GM19467 (cell line): ENCODE data around the gene CCNL1.
A peak's percentile ranks its signal among the peaks of the same experiment; 100 is the strongest.
"Not testable (repeated sequence)": the region's sequence is repeated elsewhere in the genome, so short reads cannot be mapped to it uniquely, and the experiment has no call there.

Source experiments
- ATAC-seq: cut with Tn5 transposase; IDR thresholded peaks from one replicate; pipeline ENCODE4 v1.9.1; 2021; ENCODE audit warnings: mild to moderate bottlenecking, moderate library complexity; ENCODE audit not compliant: unreplicated experiment

Gene CCNL1

DNA sequence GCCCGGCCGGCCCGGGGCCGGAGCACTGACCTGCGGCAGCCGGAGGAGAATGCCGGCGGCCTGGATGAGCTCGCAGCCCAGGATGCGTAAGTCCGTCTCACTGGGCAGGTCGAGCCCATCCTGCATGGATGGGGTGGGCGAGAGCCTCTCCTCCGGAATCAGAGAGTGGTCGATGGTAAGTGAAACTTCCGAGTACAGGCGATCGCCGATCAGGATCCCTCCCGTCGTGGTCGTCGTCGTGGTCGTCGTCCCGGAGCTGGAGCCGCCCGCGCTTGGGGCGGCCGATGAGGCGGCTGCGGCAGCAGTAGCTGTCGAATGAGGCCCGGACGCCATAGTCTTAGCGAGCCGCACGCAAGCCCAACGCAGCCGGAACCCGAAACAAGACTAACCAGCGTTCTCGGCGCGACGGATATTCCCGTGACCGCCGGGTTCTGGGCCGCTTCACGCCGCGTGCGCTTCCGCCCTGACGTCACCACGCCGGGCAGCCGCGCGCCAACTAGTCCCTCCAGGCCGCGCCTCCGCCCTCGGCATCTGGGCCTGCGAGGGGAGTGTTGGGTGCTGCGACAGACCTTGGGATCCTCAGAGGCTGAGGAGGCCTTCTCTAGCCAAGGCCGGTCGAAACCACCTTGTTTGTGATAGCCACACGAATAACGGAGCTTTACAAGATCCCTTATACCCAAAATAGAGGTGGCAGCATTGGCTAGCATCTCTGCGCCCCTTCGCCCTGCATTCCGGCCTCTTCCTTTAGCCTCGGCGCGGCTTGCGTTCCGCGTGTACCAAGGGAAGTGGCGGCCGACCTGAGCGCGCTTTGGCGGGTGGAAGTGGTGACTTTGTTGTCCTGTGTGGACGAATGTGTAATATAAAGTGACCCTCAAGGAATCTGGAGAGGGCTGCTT, at the start of gene CCNL1:
TSS of gene CCNL1 (minus strand) at position 386 of the 896 bp plus-strand sequence. CDS start at position 333, 53 bp downstream.
- ATAC-seq, result peak; percentile 74

GRCh38 chr3:157204880-157205279, 44.9 kb upstream of the CCNL1 start:
- ATAC-seq, result no peak

GRCh38 chr3:157204431-157204830, 44.5 kb upstream of the CCNL1 start:
- ATAC-seq, result no peak

GRCh38 chr3:157201648-157202278, 41.8 kb upstream of the CCNL1 start:
- ATAC-seq, result peak; percentile 59

DNA sequence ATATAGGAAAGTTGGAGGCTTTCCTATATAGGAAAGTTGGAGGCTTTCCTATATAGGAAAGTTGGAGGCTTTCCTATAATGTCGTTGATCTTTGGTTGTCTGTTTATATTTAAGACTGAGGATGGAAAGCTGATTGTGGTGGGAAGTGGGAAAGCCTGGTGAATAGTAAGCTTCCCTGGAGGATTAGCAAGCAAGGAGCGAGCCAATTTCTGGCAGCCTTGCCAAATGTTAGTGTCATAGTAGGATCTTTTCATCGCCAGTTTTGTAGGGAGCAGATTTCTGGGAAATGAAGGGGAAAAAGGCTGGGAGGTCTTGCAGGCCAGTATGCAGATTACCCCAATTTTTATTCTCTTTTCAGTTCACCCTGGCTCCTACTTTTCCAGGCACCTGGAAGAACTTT, 39.9 kb upstream of the CCNL1 start:
- ATAC-seq, result no peak

- ATAC-seq, result no peak
Measured at GRCh38 chr3:157195965-157196364, 36.0 kb upstream of the CCNL1 start.

DNA sequence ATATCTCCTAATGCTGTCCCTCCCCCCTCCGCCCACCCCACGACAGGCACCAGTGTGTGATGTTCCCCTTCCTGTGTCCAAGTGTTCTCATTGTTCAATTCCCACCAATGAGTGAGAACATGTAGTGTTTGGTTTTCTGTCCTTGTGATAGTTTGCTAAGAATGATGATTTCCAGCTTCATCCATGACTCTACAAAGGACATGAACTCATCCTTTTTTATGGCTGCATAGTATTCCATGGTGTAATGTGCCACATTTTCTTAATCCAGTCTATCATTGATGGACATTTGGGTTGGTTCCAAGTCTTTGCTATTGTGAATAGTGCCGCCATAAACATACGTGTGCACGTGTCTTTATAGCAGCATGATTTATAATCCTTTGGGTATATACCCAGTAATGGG, 31.2 kb upstream of the CCNL1 start:
- ATAC-seq, result not testable (repeated sequence)

DNA sequence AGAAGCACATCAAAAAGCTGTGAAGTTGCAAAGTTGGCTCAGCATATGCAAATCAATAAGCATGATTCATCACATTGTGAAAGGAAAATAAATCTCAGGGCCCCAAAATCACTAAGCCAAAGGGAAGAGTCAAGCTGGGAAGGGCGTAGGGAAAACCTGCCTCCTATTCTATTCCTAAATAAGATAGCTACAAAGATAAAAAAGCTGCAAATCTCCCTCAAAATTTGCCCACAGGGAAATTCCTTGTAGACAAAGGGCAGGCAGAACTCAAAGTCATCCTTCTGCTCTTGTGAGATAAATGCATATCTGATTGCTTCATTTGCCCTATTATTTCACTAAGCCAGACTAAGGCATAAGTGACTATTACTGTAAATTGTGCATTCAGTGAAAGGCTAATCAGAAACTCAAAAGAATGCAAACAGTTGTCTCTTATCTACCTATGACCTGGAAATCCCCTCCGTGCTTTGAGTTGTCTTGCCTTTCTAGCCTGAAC, 30.5 kb upstream of the CCNL1 start:
- no peak for ATAC-seq

DNA sequence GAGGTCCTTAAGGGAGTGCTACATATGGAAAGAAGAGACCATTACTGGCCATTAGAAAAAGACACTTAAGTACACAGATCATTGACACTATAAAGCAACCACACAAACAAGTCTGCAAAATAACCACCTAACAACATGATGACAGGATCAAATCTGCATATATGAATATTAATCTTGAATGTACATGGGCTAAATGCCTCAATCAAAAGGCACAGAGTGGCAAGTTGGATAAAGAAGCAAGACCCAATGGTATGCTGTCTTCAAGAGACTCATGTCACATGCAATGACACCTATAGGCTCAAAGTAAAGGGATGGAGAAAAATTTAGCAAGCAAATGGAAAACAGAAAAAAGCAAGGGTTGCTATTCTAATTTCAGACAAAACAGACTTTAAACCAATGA, 28.4 kb upstream of the CCNL1 start:
- no peak for ATAC-seq

- ATAC-seq, result no peak
Measured at GRCh38 chr3:157182879-157183278, 22.9 kb upstream of the CCNL1 start.

DNA sequence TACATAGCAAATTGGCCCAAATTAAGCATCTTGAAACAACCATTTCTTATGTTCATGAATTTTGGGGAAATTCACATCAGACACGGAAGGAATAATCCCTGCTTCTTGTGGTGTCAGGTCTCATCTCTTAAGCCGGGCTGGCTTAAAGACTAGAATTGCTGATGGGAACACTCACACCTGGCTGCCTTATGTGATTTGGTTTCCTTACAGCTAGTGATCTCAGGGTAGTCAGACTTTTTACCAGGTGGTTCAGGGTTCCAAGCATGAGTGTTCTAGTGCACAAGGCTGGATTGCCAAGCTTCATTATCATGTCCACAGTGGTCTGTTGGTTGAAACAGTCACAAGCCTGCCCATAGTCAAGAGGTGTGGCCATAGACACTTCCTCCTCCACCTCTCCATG, 20.3 kb upstream of the CCNL1 start:
- ATAC-seq, result no peak

- no peak for ATAC-seq
Measured at GRCh38 chr3:157179365-157179803, 19.4 kb upstream of the CCNL1 start.

DNA sequence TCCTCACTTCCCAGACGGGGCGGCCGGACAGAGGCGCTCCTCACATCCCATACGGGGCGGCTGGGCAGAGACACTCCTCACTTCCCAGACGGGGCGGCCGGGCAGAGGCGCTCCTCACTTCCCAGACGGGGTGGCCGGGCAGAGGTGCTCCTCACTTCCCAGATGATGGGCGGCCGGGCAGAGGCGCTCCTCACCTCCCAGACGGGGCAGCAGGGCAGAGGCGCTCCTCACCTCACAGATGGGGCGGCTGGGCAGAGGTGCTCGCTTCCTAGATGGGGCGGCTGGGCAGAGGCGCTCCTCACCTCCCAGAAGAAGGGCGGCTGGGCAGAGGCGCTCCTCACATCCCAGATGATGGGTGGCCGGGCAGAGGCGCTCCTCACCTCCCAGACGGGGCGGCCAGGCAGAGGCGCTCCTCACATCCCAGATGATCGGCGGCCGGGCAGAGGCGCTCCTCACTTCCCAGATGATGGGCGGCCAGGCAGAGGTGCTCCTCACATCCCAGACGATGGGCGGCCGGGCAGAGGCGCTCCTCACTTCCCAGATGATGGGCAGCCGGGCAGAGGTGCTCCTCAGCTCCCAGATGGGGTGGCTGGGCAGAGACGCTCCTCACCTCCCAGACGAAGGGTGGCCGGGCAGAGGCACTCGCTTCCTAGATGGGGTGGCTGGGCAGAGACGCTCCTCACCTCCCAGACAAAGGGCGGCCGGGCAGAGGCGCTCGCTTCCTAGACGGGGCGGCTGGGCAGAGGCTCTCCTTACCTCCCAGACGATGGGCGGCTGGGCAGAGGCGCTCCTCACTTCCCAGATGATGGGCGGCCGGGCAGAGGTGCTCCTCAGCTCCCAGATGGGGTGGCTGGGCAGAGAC, 18.8 kb upstream of the CCNL1 start:
- not testable (repeated sequence) for ATAC-seq

DNA sequence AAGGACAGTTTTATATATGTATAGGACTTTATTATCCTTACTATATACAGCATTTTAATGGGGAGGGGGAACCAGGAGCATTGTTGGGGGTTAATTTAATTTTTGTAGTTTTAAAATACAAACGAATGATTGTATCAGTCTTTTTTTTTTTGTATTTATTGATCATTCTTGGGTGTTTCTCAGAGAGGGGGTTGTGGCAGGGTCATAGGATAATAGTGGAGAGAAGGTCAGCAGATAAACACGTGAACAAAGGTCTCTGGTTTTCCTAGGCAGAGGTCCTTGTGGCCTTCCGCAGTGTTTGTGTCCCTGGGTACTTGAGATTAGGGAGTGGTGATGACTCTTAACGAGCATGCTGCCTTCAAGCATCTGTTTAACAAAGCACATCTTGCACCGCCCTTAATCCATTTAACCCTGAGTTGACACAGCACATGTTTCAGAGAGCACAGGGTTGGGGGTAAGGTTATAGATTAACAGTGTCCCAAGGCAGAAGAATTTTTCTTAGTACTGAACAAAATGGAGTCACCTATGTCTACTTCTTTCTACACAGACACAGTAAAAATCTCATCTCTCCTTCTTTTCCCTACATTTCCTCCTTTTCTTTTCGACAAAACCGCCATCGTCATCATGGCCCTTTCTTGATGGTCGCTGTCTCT, 18.0 kb upstream of the CCNL1 start:
- ATAC-seq, result not testable (repeated sequence)

- ATAC-seq, result no peak
Measured at GRCh38 chr3:157176934-157177333, 17.0 kb upstream of the CCNL1 start.

- no peak for ATAC-seq
Measured at GRCh38 chr3:157175691-157176507, 16.0 kb upstream of the CCNL1 start.

- ATAC-seq, result peak; percentile 93
Measured at GRCh38 chr3:157174649-157175498, 14.9 kb upstream of the CCNL1 start.

DNA sequence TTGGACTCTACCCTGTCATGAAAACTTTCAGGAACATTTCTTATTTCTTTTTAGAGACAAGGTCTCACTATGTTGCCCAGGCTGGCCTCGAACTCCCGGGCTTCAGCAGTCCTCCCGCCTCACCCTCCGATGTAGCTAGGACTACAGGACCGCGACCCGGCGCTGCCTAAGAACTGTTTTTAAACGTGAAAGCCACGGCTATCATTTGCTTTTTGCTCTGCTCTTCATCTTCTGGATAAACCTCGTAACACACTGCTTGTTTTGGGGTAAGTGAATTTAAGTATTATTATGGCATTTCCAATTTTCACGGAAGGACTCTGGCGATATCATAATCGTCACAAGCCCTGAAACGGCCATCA, 14.3 kb upstream of the CCNL1 start:
- ATAC-seq, result peak; percentile 1

DNA sequence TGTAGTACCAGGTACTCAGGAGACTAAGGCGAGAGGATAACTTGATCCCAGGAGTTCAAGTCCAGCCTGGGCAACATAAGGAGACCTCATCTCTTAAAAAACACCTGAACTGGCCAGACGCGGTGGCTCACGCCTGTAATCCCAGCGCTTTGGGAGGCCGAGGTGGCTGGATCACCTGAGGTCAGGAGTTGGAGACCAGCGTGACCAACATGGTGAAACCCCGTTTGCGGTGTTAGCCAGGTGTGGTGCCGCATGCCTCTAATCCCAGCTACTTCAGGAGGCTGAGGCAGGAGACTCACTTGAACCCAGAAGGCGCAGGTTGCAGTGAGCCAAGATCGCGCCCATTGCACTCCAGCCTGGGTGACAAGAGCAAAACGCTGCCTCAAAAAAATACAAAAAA, 13.4 kb upstream of the CCNL1 start:
- ATAC-seq, result not testable (repeated sequence)
